IPS-15b (cell line): Measurements from ENCODE around the gene NPFFR1.

Experiments
- H3K27me3 ChIP-seq: one replicate; pipeline ENCODE4 v1.6.1; 2013; ENCODE audit warnings: low read length; ENCODE audit not compliant: control insufficient read depth, insufficient read depth
- H3K36me3 ChIP-seq: one replicate; pipeline ENCODE4 v1.6.1; 2013; ENCODE audit warnings: low read length; ENCODE audit not compliant: control insufficient read depth, insufficient read depth
- H3K4me1 ChIP-seq: one replicate; pipeline ENCODE4 v1.6.1; 2013; ENCODE audit warnings: mild to moderate bottlenecking, low read length; ENCODE audit not compliant: control insufficient read depth, insufficient read depth
- H3K4me3 ChIP-seq: one replicate; pipeline ENCODE4 v1.5.1; 2013; ENCODE audit warnings: low read depth, low read length
- H3K9ac ChIP-seq: one replicate; pipeline ENCODE4 v1.6.1; 2013; ENCODE audit warnings: low read depth, mild to moderate bottlenecking, low read length
- H3K9me3 ChIP-seq: one replicate; pipeline ENCODE4 v1.6.1; 2013; ENCODE audit warnings: mild to moderate bottlenecking, low read length; ENCODE audit not compliant: control insufficient read depth, insufficient read depth

Gene NPFFR1, protein sequence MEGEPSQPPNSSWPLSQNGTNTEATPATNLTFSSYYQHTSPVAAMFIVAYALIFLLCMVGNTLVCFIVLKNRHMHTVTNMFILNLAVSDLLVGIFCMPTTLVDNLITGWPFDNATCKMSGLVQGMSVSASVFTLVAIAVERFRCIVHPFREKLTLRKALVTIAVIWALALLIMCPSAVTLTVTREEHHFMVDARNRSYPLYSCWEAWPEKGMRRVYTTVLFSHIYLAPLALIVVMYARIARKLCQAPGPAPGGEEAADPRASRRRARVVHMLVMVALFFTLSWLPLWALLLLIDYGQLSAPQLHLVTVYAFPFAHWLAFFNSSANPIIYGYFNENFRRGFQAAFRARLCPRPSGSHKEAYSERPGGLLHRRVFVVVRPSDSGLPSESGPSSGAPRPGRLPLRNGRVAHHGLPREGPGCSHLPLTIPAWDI

DNA sequence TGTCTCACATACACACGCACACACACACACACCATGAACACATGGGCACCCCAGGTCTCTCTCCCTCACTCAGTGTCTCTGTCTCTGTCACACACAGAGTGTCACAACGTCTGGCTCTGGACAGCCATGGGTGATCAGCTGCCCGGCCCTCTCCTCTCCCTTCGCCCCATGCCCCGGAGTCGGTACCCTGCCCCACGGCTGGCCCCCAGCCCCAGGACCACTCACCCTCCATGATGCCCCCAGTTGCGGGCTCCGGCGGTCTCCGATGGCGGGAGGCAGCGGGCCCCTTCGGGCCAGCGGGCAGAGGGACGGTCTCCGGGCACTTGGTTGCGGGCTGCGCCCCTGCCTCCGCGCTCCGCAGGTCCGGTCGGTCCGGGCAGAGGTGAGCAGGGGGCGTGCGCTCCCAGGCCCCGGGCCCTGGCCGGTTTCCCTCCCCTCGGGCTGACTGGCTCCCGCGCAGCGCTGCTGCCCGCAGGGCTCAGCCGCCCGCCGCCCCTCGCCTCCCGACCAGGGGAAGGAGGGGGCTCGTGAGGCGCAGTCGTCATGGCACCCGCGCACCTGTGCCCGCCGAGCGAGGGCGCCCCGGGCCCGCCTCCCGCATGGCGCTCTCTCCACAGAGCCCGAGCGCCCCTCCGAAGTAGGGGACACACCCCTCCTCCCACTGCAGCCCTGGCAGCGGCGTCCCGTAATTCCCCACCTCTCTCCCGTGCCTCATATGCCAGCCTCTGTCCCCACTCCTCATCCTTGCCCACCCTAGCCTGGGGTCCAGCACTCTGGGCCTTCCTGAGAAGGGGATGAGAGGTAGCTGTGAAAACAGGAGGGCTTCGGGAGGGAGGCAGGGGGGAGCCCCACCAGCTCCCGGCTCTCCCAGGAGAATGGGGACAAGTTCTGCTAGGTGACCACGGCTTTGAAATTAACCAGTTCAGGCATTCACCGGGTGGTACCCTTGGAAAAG is at the start of gene NPFFR1:
NPFFR1 (minus strand) TSS at position 560 of the 955 bp plus-strand sequence; CDS start at position 232, 328 bp downstream.
- no peaks in the 10 kb centered on the region for H3K9me3 ChIP-seq
- peaks cover 50% of the 10 kb centered on the region for H3K27me3 ChIP-seq
- H3K4me1 ChIP-seq, result no peaks in the 10 kb centered on the region
- no peaks in the 10 kb centered on the region for H3K36me3 ChIP-seq
- peak within 1 kb of the TSS; percentile 62 for H3K4me3 ChIP-seq
- no peak within 1 kb of the TSS for H3K9ac ChIP-seq

DNA sequence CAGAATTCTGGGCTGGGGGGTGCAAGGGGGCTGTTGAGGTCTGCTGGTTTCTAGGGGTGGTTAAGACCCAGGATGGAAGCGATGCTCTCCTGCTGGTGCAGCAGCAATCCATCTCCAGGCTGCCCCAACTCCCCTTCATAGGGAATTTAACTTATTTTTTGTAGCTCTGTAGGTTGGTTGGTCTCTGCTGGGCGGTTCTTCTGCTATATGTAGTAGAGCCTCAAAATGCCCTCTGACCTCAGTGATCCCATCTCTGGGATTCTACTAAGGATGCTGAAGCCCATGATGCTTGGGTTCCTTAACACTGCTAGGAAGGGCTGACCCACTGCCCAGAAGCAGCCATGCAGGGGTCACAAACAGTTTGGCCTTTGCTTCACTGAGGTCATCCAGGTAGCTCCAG is 49.5 kb upstream of the NPFFR1 start:
- no peaks in the 10 kb centered on the region for H3K27me3 ChIP-seq

GRCh38 chr10:70331486-70332268 is 47.9 kb upstream of the NPFFR1 start:
- no peaks in the 10 kb centered on the region for H3K36me3 ChIP-seq
- no peaks in the 10 kb centered on the region for H3K9me3 ChIP-seq
- no peaks in the 10 kb centered on the region for H3K27me3 ChIP-seq
- no peak overlapping the region for H3K9ac ChIP-seq
- no peak overlapping the region for H3K4me3 ChIP-seq
- no peaks in the 10 kb centered on the region for H3K4me1 ChIP-seq

More for the DNA sequence above, 49.5 kb upstream of the NPFFR1 start:
- Histone ChIP-seq H3K9me3 (no peaks in the 10 kb centered on the region), H3K4me3 (no peak overlapping the region), H3K9ac (no peak overlapping the region), H3K4me1 (no peaks in the 10 kb centered on the region), H3K36me3 (no peaks in the 10 kb centered on the region)

- Histone ChIP-seq H3K9ac (no peak overlapping the region), H3K4me1 (no peaks in the 10 kb centered on the region), H3K9me3 (no peaks in the 10 kb centered on the region), H3K36me3 (no peaks in the 10 kb centered on the region), H3K4me3 (no peak overlapping the region), H3K27me3 (no peaks in the 10 kb centered on the region)
Measured at GRCh38 chr10:70331160-70331485, 47.3 kb upstream of the NPFFR1 start.

GRCh38 chr10:70330671-70331070 is 46.9 kb upstream of the NPFFR1 start:
- Histone ChIP-seq H3K27me3 (no peaks in the 10 kb centered on the region), H3K4me1 (no peaks in the 10 kb centered on the region), H3K4me3 (no peak overlapping the region), H3K9ac (no peak overlapping the region), H3K9me3 (no peaks in the 10 kb centered on the region), H3K36me3 (no peaks in the 10 kb centered on the region)

DNA sequence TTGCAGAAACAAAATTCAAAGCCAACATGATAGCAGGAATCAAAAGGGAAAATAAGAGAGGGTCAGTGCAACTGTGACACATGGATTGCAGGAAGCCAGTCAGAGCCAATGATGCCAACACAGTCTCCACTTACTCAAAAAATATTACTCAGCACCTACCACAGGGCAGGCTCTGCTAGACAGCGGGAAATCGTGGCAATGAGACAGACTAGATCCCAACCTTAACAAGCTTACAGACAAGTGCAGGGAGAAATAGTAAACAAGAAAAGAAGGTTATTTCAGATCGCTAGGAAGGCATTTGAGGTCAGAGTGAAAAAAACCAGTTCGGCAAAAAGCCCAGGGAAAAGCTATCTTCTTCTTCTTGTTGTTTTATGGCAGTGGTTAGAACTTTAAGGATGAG is 45.2 kb upstream of the NPFFR1 start:
- no peak overlapping the region for H3K9ac ChIP-seq
- no peak overlapping the region for H3K4me3 ChIP-seq
- H3K9me3 ChIP-seq, result no peaks in the 10 kb centered on the region
- H3K36me3 ChIP-seq, result no peaks in the 10 kb centered on the region
- H3K27me3 ChIP-seq, result no peaks in the 10 kb centered on the region
- no peaks in the 10 kb centered on the region for H3K4me1 ChIP-seq

DNA sequence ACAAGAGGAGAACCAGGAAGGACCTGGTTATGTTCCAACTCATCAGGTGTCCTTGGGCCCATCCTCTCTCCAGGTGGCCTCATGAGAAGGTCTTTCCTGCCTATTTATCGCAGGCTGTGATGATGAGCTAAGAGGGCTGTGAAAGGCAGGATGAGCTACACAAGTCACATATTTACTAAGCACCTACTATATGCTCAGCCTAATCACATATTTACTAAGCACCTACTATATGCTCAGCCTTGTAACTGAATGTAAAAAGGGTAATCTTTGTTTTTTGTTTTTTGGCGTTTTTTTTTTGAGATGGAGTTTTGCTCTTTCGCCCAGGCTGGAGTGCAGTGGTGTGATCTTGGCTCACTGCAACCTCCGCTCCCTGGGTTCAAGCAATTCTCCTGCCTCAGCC is 44.2 kb upstream of the NPFFR1 start:
- H3K36me3 ChIP-seq, result no peaks in the 10 kb centered on the region
- no peaks in the 10 kb centered on the region for H3K4me1 ChIP-seq
- H3K27me3 ChIP-seq, result no peaks in the 10 kb centered on the region
- H3K9ac ChIP-seq, result no peak overlapping the region
- no peaks in the 10 kb centered on the region for H3K9me3 ChIP-seq
- H3K4me3 ChIP-seq, result no peak overlapping the region

- H3K9me3 ChIP-seq, result no peaks in the 10 kb centered on the region
- no peaks in the 10 kb centered on the region for H3K27me3 ChIP-seq
- H3K36me3 ChIP-seq, result no peaks in the 10 kb centered on the region
- H3K9ac ChIP-seq, result no peak overlapping the region
- no peak overlapping the region for H3K4me3 ChIP-seq
- no peaks in the 10 kb centered on the region for H3K4me1 ChIP-seq
Measured at GRCh38 chr10:70324951-70325781, 41.4 kb upstream of the NPFFR1 start.

DNA sequence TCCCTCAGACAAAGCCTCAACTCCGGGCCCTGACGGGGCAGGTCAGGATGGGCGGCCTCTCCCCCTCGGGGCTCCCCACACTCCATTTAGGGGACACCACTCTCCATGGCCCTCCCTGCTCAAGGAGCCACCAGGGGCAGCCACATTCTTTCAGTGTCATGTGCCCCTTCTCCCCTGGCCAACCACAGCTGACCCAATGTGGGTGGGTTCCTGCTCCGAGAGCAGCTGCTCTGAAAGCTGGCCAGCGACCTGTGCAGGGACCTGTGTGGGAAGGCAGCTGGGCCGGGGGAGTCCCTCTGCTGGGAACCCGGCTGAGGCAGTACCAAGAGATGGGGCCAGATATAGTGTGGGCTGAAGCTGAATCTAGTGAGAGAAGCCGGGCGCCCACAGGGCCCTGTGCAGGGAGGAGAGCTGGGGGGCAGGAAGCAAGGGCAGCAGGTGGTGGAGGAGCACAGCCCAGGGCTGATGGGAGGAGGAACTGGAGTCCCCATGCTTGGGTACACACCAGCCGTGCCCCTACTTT is 40.6 kb upstream of the NPFFR1 start:
- Histone ChIP-seq H3K27me3 (no peaks in the 10 kb centered on the region), H3K4me3 (no peak overlapping the region), H3K4me1 (no peaks in the 10 kb centered on the region), H3K36me3 (no peaks in the 10 kb centered on the region), H3K9me3 (no peaks in the 10 kb centered on the region), H3K9ac (no peak overlapping the region)

GRCh38 chr10:70323697-70324338 is 40.0 kb upstream of the NPFFR1 start:
- H3K9ac ChIP-seq, result no peak overlapping the region
- H3K4me1 ChIP-seq, result no peaks in the 10 kb centered on the region

More at GRCh38 chr10:70323697-70324338, 40.0 kb upstream of the NPFFR1 start:
- no peaks in the 10 kb centered on the region for H3K27me3 ChIP-seq
- H3K9me3 ChIP-seq, result no peaks in the 10 kb centered on the region
- H3K4me3 ChIP-seq, result no peak overlapping the region
- no peaks in the 10 kb centered on the region for H3K36me3 ChIP-seq
